ENCODE data around the gene MAB21L4. TPM values are rescaled to one million over a fixed set of nuclear protein-coding genes. Genes with fewer than 3 reads are reported as not detected.

The MAB21L4 gene
- total RNA-seq, 2 donors from 2014 or later = not detected

DNA sequence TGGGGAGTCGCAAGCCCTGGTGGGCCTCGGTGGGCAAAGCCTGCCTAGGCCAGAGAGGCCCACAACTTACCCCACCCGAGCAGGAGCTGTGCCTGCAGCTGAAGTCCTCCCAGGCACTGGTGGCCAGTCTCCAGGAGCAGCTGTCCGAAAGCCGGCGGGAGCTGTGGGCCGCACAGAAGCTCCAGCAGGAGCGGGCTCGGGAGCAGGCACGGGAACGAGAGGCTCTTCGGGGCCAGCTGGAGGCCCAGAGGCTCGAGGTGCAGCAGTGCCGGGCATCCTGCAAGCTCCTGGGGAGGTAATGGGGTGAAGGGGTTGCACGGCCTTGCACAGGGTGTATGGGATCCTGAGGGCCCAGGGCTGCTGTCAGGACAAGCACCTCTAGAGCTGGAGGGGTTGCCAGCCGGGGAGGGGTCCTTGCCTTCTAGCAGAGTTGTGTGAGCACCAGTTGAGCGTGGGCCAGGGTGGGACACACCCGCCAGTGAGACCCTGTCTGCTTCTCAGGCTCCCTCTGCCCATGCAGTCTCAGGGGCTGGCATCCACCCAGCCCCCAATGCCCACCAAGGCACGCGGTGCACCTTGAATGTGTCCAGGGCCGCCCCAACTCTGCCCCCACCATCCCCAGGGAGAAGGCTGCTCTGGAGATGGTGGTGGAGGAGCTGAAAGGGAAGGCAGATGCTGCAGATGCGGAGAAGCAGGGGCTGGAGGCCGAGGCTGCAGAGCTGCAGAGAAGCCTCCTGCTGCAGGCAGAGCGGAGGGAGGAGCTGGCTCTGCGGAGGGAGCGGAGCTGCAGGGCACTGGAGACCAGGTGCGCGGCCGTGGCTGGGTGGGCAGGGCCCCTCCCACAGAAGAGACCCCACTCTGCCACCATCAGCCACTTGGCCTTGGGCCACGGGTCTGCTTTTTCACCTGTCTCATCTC is 37.4 kb upstream of the MAB21L4 start:
- TF ChIP-seq CTCF (IDR thresholded peaks at IDR 0.05) = no peak
- no peak for DNase-seq (ENCODE audit: low spot score)
- no peak for ATAC-seq (ENCODE audit: insufficient number of reproducible peaks, low FRiP score, low read depth)
- no peaks in the 10 kb centered on the region for H3K27me3 ChIP-seq (replicated peaks; ENCODE audit: insufficient read depth)
- H3K9me3 ChIP-seq = peaks cover 4% of the 10 kb centered on the region
- no peaks in the 10 kb centered on the region for H3K4me1 ChIP-seq (ENCODE audit: control insufficient read depth in 1 of 2, low read depth in 2 of 2)
- no peak overlapping the region for H3K27ac ChIP-seq
- H3K4me3 ChIP-seq = no peak overlapping the region
- no peaks in the 10 kb centered on the region for H3K36me3 ChIP-seq

DNA sequence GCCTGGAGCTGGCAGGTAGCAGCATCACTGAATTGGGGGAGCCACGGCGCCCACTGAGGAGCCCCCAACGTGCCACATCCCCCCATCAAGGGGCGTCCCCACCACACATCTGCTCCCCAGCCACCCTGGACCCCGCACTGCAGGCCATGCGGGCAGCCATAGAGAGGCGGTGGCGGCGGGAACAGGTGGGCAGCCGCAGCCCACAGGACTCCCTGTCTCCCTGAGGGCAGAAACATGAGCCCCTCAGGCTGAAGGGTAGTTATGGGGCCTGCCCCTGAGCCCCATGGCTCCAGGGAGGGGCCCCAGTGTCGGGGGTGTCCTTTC is 36.7 kb upstream of the MAB21L4 start:
- Histone ChIP-seq H3K27ac (no peak overlapping the region), H3K36me3 (no peaks in the 10 kb centered on the region), H3K4me1 (ENCODE audit: control insufficient read depth in 1 of 2, low read depth in 2 of 2) (no peaks in the 10 kb centered on the region), H3K4me3 (no peak overlapping the region), H3K9me3 (peaks cover 4% of the 10 kb centered on the region), H3K27me3 (replicated peaks; ENCODE audit: insufficient read depth) (no peaks in the 10 kb centered on the region)
- DNase-seq (ENCODE audit: low spot score) (no peak), ATAC-seq (ENCODE audit: insufficient number of reproducible peaks, low FRiP score, low read depth) (no peak)
- TF ChIP-seq CTCF (IDR thresholded peaks at IDR 0.05) = no peak

DNA sequence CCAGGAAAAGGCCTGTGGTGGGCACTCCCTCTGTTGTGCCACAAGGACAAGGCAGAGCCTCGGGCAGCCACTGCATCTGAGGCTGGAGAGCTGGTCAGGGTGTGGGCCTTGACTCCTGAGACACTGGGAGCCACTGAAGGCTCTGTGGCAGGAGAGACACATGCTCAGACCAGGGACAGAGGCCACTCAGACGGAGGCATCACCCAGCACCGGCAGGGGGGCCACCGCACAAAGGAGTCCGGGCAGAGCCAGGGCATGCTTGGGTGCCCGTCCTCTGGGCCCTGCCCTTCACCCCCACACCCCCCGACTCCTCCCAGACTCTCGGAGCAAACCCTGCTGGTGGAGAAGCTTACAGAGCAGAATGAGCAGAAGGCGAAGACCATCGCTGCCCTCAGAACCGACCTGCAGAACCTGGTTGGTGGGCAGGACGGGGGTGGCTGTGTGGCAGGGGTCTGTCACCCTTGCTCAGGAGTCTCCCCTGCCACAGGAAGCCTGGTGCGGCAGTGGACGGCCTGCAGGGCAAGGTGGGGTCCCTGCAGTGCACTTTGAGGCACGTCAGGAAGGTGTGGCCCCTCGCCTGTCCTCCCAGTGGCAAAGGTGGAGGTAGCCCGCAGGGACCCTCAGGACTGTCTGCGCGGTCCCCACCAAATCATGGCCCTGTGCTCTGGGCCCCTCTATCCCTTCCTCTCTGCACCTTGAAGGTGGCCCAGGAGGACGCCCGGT is 36.2 kb upstream of the MAB21L4 start:
- Histone ChIP-seq H3K36me3 (no peaks in the 10 kb centered on the region), H3K9me3 (peaks cover 3% of the 10 kb centered on the region), H3K27ac (no peak overlapping the region), H3K4me3 (no peak overlapping the region), H3K27me3 (replicated peaks; ENCODE audit: insufficient read depth) (no peaks in the 10 kb centered on the region), H3K4me1 (ENCODE audit: control insufficient read depth in 1 of 2, low read depth in 2 of 2) (no peaks in the 10 kb centered on the region)
- DNase-seq (ENCODE audit: low spot score) = no peak
- ATAC-seq (ENCODE audit: insufficient number of reproducible peaks, low FRiP score, low read depth) = no peak
- TF ChIP-seq CTCF (IDR thresholded peaks at IDR 0.05) = no peak

DNA sequence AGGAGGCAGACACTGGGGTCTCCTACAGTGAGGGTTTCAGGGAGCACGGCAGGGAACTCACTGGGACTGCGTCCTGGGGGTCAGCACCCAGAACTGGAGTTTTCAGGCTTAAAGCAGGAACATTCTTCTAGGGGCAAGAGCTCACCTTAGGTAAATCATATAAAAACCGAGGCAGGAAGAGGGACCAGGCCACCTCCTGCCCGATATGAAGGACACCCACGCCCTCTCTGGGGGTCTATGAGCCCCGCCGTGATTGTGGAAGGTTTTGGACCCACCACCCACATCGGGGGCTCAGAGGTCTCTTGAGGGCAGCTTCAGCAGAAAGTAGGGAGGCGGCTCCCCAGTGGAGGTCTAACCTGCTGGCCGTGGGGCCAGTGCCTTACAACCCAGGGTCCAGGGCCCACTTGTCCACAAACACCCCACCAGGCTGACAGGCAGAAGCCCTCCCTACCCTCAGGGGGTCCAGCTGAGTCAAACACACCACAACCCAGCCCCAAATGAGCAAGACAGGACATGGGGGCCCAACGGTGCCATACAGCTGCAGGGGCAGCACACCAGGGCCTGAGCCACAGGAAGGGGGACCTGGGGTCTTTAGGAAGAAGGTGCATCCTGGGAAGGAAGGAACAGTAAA is 35.5 kb upstream of the MAB21L4 start:
- Histone ChIP-seq H3K4me1 (ENCODE audit: control insufficient read depth in 1 of 2, low read depth in 2 of 2) (no peaks in the 10 kb centered on the region), H3K27me3 (replicated peaks; ENCODE audit: insufficient read depth) (no peaks in the 10 kb centered on the region), H3K27ac (no peak overlapping the region), H3K4me3 (no peak overlapping the region), H3K36me3 (no peaks in the 10 kb centered on the region), H3K9me3 (no peaks in the 10 kb centered on the region)
- ATAC-seq (ENCODE audit: insufficient number of reproducible peaks, low FRiP score, low read depth) (no peak), DNase-seq (ENCODE audit: low spot score) (no peak)
- no peak for TF ChIP-seq CTCF (IDR thresholded peaks at IDR 0.05)

Data from thoracic aorta (tissue), 2 donors.